Purkinje cell (primary cell): Measurements from ENCODE around the gene PCSK7. TPM values are rescaled to one million over a fixed set of nuclear protein-coding genes. Genes with fewer than 3 reads are reported as not detected.

Experiments used
- polyA plus RNA-seq: library from polyadenylated mRNA; unstranded; fragments of >200 nt; fragmentation: Nextera tagmentation; gene quantifications from 2 replicates; pipeline ENCODE4 v1.2.1, GENCODE V29; 2014

The PCSK7 gene
- polyA plus RNA-seq, result 3.5 and 3.6 TPM in 2 replicates

GRCh38 chr11:117231842-117232091 lies at the start of gene PCSK7:
TSS of gene PCSK7 (minus strand) at chr11:117232073. CDS start at chr11:117229844, 2,229 bp downstream.

GRCh38 chr11:117232092-117232878 lies 412 bp upstream of the PCSK7 start, which contains the start of gene RNF214:
TSS of gene RNF214 (plus strand) at chr11:117232671. CDS start at chr11:117234273, 1,602 bp downstream.

GRCh38 chr11:117199053-117199915 lies 32.6 kb downstream of the PCSK7 start, which contains the start of gene TAGLN:
TSS of gene TAGLN (plus strand) at chr11:117199370. CDS start at chr11:117203014, 3,644 bp downstream.

GRCh38 chr11:117178210-117179034 lies 53.5 kb downstream of the PCSK7 start, which contains the start of gene SIDT2:
TSS of gene SIDT2 (plus strand) at chr11:117178743. CDS start at chr11:117179264, 521 bp downstream.

Other genes starting within 250 kb of the PCSK7 start
- 54.7 and 59.8 TPM in 2 replicates for gene SIK3, start 133.6 kb downstream of the PCSK7 start, polyA plus RNA-seq
- gene PAFAH1B2, start 87.8 kb downstream of the PCSK7 start, polyA plus RNA-seq, result 85.7 and 93.0 TPM in 2 replicates
- gene SIDT2, start 53.3 kb downstream of the PCSK7 start, polyA plus RNA-seq, result 13.4 and 13.7 TPM in 2 replicates
- gene TAGLN, start 32.7 kb downstream of the PCSK7 start, polyA plus RNA-seq, result 4.3 and 7.1 TPM in 2 replicates
- 23.7 and 24.3 TPM in 2 replicates for gene RNF214, start 598 bp upstream of the PCSK7 start, polyA plus RNA-seq
- gene BACE1-AS, start 59.3 kb upstream of the PCSK7 start, polyA plus RNA-seq, result 25.2 and 32.4 TPM in 2 replicates
- 10.9 and 11.2 TPM in 2 replicates for gene BACE1, start 84.2 kb upstream of the PCSK7 start, polyA plus RNA-seq
- gene CEP164, start 95.8 kb upstream of the PCSK7 start, polyA plus RNA-seq, result 8.1 and 16.1 TPM in 2 replicates